K562 (cell line): ENCODE measurements around the gene EVA1A. TPM values are rescaled to one million over a fixed set of nuclear protein-coding genes. Genes with fewer than 3 reads are reported as not detected.

ENCODE experiments used
- ATAC-seq: fragments of 200-7000 bp; cut with Tn5 transposase; 3 replicates; pipeline ENCODE4 v1.9.1; 2020; ENCODE audit warnings: moderate library complexity
- BruUV-seq: library from RNA; stranded (reverse); fragments of 400-500 nt; replicated peaks from 2 replicates; lab custom pipeline; 2021; lab: Mats Ljungman, UMichigan
- CTCF ChIA-PET: fragments of 300-600 bp; formaldehyde crosslinking; extraction: SDS; loops from one replicate; lab custom pipeline; 2021; ENCODE audit warnings: low intra/inter-chr PET ratio; lab: Yijun Ruan, JAX
- POLR2A ChIA-PET: fragments of 300-600, 350-650 bp; sonication (Branson Sonifier 250); formaldehyde crosslinking; extraction: SDS; loops from one replicate; lab custom pipeline; 2021; ENCODE audit warnings: antibody characterized with exemption, inconsistent platforms; lab: Yijun Ruan, JAX
- DNase-seq, 4 experiments: peaks; one replicate each; pipeline versions ENCODE4 v3.0.0 to v3.0.0-alpha.2; 2011 to 2018; ENCODE audit warnings: low spot score in 3 of 4, mixed read lengths in 3 of 4; ENCODE audit errors: extremely low read depth in 1 of 4
- FAIRE-seq: peaks from 2 replicates; lab custom pipeline; 2011; peaks lifted over from hg19 to GRCh38; lab: Jason Lieb, UNC
- H2AFZ ChIP-seq: 2 replicates; pipeline ENCODE4 v1.6.0; 2011; ENCODE audit warnings: low read depth, low read length, control low read depth, inconsistent platforms
- H3K27ac ChIP-seq: fragments of 200-600 bp; 3 replicates; pipeline ENCODE4 v1.8.0; 2011; ENCODE audit warnings: low read depth, mild to moderate bottlenecking, control low read depth, inconsistent platforms, low read length, moderate library complexity, mixed read lengths; ENCODE audit errors: extremely low read depth
- H3K27me3 ChIP-seq, 2 experiments: fragments of 300-600 bp in 1 of 2; 2 replicates in 1 of 2; 3 replicates in 1 of 2; pipeline versions ENCODE4 v1.6.0 to v1.8.0; 2011; ENCODE audit warnings: inconsistent platforms in 2 of 2, low read length in 2 of 2, mild to moderate bottlenecking in 1 of 2, mixed read lengths in 1 of 2, moderate library complexity in 1 of 2; ENCODE audit not compliant: control insufficient read depth in 2 of 2, insufficient read depth in 2 of 2
- H3K36me3 ChIP-seq: fragments of 300-600 bp; 3 replicates; pipeline ENCODE4 v1.8.0; 2011; ENCODE audit warnings: mild to moderate bottlenecking, low read length, inconsistent platforms; ENCODE audit not compliant: control insufficient read depth, insufficient read depth
- H3K4me1 ChIP-seq, 2 experiments: fragments of 200-600 bp in 1 of 2; replicated peaks in 1 of 2; 2 replicates in 1 of 2; 3 replicates in 1 of 2; pipeline versions ENCODE4 v1.5.1 to v1.8.0; 2011; ENCODE audit warnings: inconsistent platforms in 2 of 2, low read length in 2 of 2, mild to moderate bottlenecking in 1 of 2, mixed read lengths in 1 of 2, moderate library complexity in 1 of 2; ENCODE audit not compliant: control insufficient read depth in 2 of 2, insufficient read depth in 2 of 2
- H3K4me2 ChIP-seq: 2 replicates; pipeline ENCODE4 v1.6.1; 2011; ENCODE audit warnings: low read length, control low read depth, inconsistent platforms, mixed read lengths; ENCODE audit not compliant: insufficient read depth
- H3K4me3 ChIP-seq: fragments of 200-600 bp; sonication (generic), shearing (Covaris generic); 2 replicates; pipeline ENCODE4 v1.5.1; 2016; ENCODE audit warnings: control low read depth, inconsistent platforms
- H3K79me2 ChIP-seq: fragments of 200-600 bp; 3 replicates; pipeline ENCODE4 v1.8.0; 2011; ENCODE audit warnings: low read length, inconsistent platforms; ENCODE audit not compliant: control insufficient read depth, insufficient read depth
- H3K9ac ChIP-seq, 2 experiments: 2 replicates each; pipeline versions ENCODE4 v1.6.0 to v1.6.1; 2011; ENCODE audit warnings: low read depth in 2 of 2, low read length in 2 of 2, control low read depth in 1 of 2, inconsistent platforms in 1 of 2, mild to moderate bottlenecking in 1 of 2, mixed read lengths in 1 of 2; ENCODE audit not compliant: insufficient read depth in 1 of 2
- H3K9me1 ChIP-seq: one replicate; pipeline ENCODE4 v1.6.0; 2011; ENCODE audit warnings: inconsistent platforms, mild to moderate bottlenecking, low read length, moderate library complexity; ENCODE audit not compliant: control insufficient read depth, insufficient read depth
- H3K9me3 ChIP-seq: replicated peaks from 2 replicates; pipeline ENCODE4 v1.5.1; 2011; ENCODE audit warnings: low read depth, low read length, inconsistent platforms; ENCODE audit not compliant: control insufficient read depth, insufficient read depth
- H4K20me1 ChIP-seq: replicated peaks from 2 replicates; pipeline ENCODE4 v1.6.1; 2011; ENCODE audit warnings: low read length, inconsistent platforms, mixed read lengths; ENCODE audit not compliant: control insufficient read depth, insufficient read depth
- CREM ChIP-seq: IDR thresholded peaks from 2 replicates; pipeline ENCODE4 v1.6.1; 2014; ENCODE audit warnings: antibody characterized with exemption, low read depth
- FOXJ2 ChIP-seq: fragments of 200-800 bp; sonication (Bioruptor generic); IDR thresholded peaks from 2 replicates; pipeline ENCODE4 v1.6.1; 2016; ENCODE audit warnings: missing genetic modification characterization, missing compliant biosample characterization
- SMARCA5 ChIP-seq: fragments of 450-650 bp; IDR thresholded peaks from 2 replicates; pipeline ENCODE4 v1.6.1; 2016
- SRSF1 ChIP-seq: fragments of 200-400 bp; formaldehyde crosslinking; IDR thresholded peaks from 2 replicates; pipeline ENCODE4 v1.6.1; 2017; ENCODE audit warnings: mild to moderate bottlenecking, low read depth, low read length, moderate library complexity
- SRSF9 ChIP-seq: fragments of 200-400 bp; formaldehyde crosslinking; IDR thresholded peaks from 2 replicates; pipeline ENCODE4 v1.6.1; 2017; ENCODE audit warnings: low read depth, low read length, borderline replicate concordance
- XRCC5 ChIP-seq: fragments of 200-400 bp; formaldehyde crosslinking; IDR thresholded peaks from 2 replicates; pipeline ENCODE4 v1.6.1; 2017; ENCODE audit warnings: low read depth, mild to moderate bottlenecking, low read length
- ZFP1 ChIP-seq: fragments of 450-650 bp; formaldehyde crosslinking; IDR thresholded peaks from 2 replicates; pipeline ENCODE4 v1.4.0; 2020; ENCODE audit warnings: mild to moderate bottlenecking, mixed read lengths
- ZNF507 ChIP-seq: conservative IDR thresholded peaks from 2 replicates; pipeline ENCODE4 v1.6.1; 2017; ENCODE audit warnings: missing genetic modification characterization, missing compliant biosample characterization
- ZNF766 ChIP-seq: fragments of 200-800 bp; sonication (Bioruptor generic); conservative IDR thresholded peaks from 2 replicates; pipeline ENCODE4 v1.6.1; 2016; ENCODE audit warnings: missing genetic modification characterization, missing compliant biosample characterization
- ZNF830 ChIP-seq: fragments of 250-450 bp; sonication (Bioruptor Pico); IDR thresholded peaks from 2 replicates; pipeline ENCODE4 v1.5.0; 2021; ENCODE audit warnings: mild to moderate bottlenecking
- WGBS: fragments of 100-300 bp; shearing (Covaris generic); methylation state at CpG from one replicate; pipeline ENCODE4 v1.1.6; 2016; ENCODE audit warnings: low coverage, mixed read lengths; ENCODE audit not compliant: insufficient coverage; ENCODE audit errors: missing lambda C conversion rate; 5-methylcytosine and 5-hydroxymethylcytosine counted together
- in situ Hi-C: fragments of 300-500 bp; cut with MboI; formaldehyde crosslinking; loops from 4 replicates; pipeline ENCODE4 v1.15.0; 2018; ENCODE audit warnings: inconsistent platforms, mixed read lengths
- intact Hi-C: fragments of 100-400 bp; cut with micrococcal nuclease; formaldehyde crosslinking; loops from 2 replicates; pipeline ENCODE4 v1.14.2; 2022
- polyA plus RNA-seq, 8 experiments: library from polyadenylated mRNA; depleted of rRNA in 4 of 8; stranded (reverse) in 5 of 8; unstranded in 3 of 8; fragments of >200 nt; fragmentation: Nextera tagmentation in 2 of 8; fragmentation: Illumina TruSeq in 1 of 8; extraction: Ambion mirVana in 2 of 8; extraction: Trizol in 1 of 8; gene quantifications; 2 replicates each; pipeline versions ENCODE4 v1.2.1 to v1.2.3, GENCODE V29; 2011 to 2014; ENCODE audit warnings: inconsistent platforms in 1 of 8, missing spikeins in 1 of 8
- total RNA-seq, 7 experiments: library from RNA; depleted of rRNA in 6 of 7; stranded (reverse); fragments of >200 nt in 6 of 7; fragmentation: Illumina TruSeq in 2 of 7; extraction: Trizol in 2 of 7; gene quantifications; 2 replicates each; pipeline versions ENCODE4 v1.2.1 to v1.2.3, GENCODE V29; 2011 to 2021; ENCODE audit warnings: low replicate concordance in 1 of 7
- TF ChIP-seq, protein P1 (sequence below): sonication (generic); IDR thresholded peaks from 2 replicates; pipeline ENCODE4 v1.6.1; 2016
- TF ChIP-seq, protein P2 (sequence below): IDR thresholded peaks from 2 replicates; pipeline ENCODE4 v1.6.1; 2012; ENCODE audit warnings: low read depth, low read length, improper control_type of control experiment, borderline replicate concordance

Gene EVA1A
- total and polyA plus RNA-seq, 9 of the 15 experiments (the other 6 are each of a cell fraction or from before 2014, with no cell fraction given), result not detected

DNA sequence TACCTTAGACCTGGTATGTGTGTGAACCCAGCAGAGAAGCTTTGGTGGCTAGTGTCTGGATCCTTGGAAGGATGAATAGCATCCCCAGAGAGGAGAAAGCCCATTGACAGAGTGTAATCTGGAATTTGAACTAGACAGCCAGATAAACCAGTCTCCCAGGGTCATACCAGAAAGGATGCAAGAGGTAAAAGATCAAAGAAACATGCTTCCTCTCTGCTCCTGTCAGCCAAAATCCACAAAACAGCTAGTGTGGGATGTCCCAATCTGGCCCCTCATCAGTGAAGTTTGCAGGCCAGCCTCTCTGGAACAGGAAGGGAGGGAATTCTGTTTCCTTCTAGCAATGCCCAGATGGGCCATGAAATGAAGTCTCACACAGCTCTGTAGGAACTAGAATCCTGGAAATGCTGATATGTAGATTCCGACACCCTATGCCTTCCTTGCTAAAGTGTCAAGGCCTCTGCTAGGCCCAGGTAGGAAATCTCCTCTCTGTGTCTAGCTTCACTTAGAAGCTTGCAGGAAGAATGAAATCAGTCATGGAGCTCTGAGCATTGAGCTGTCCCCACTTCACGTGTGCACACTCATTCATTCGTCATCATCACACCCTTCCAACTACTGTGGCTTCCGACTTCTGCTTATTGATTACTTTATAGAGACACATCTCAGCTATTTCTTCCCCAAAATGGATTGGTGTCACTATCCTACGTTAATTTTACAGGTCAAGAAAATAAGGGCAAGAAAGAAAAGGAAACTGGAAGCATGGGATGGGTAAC, 38.0 kb downstream of the EVA1A start:
- intact Hi-C loops, result no loop called here
- WGBS, result 0% methylated on average over 5 of the region's 5 CpGs
- ChIA-PET POLR2A (no interaction called here), CTCF (no interaction called here)
- no peak overlapping the region for H3K9ac ChIP-seq
- BruUV-seq, result no TSS peak
- H2AFZ ChIP-seq, result no peak overlapping the region
- no peak overlapping the region for H3K4me3 ChIP-seq
- H3K27me3 ChIP-seq, result no peaks in the 10 kb centered on the region
- 0 out of 2 replicates have a peak, but pooled peaks cover 3% of the 10 kb centered on the region for H4K20me1 ChIP-seq
- H3K36me3 ChIP-seq, result no peaks in the 10 kb centered on the region
- no peaks in the 10 kb centered on the region for H3K79me2 ChIP-seq
- DNase-seq, result no peak
- no peaks in the 10 kb centered on the region for H3K9me1 ChIP-seq
- H3K4me2 ChIP-seq, result no peak overlapping the region
- in situ Hi-C loops, result no loop called here
- no peaks in the 10 kb centered on the region for H3K9me3 ChIP-seq
- no peaks in the 10 kb centered on the region for H3K4me1 ChIP-seq
- FAIRE-seq, result no peak
- TF ChIP-seq SMARCA5 (no peak), XRCC5 (no peak), ZNF507 (tag) (no peak), SRSF1 (no peak), ZFP1 (CRISPR knock-in tag) (no peak), ZNF766 (CRISPR knock-in tag) (no peak), ZNF830 (CRISPR knock-in tag) (no peak), CREM (no peak), SRSF9 (no peak), FOXJ2 (tag) (no peak)
- TF ChIP-seq, protein P1, sequence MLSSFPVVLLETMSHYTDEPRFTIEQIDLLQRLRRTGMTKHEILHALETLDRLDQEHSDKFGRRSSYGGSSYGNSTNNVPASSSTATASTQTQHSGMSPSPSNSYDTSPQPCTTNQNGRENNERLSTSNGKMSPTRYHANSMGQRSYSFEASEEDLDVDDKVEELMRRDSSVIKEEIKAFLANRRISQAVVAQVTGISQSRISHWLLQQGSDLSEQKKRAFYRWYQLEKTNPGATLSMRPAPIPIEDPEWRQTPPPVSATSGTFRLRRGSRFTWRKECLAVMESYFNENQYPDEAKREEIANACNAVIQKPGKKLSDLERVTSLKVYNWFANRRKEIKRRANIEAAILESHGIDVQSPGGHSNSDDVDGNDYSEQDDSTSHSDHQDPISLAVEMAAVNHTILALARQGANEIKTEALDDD, result no peak
- TF ChIP-seq, protein P2, sequence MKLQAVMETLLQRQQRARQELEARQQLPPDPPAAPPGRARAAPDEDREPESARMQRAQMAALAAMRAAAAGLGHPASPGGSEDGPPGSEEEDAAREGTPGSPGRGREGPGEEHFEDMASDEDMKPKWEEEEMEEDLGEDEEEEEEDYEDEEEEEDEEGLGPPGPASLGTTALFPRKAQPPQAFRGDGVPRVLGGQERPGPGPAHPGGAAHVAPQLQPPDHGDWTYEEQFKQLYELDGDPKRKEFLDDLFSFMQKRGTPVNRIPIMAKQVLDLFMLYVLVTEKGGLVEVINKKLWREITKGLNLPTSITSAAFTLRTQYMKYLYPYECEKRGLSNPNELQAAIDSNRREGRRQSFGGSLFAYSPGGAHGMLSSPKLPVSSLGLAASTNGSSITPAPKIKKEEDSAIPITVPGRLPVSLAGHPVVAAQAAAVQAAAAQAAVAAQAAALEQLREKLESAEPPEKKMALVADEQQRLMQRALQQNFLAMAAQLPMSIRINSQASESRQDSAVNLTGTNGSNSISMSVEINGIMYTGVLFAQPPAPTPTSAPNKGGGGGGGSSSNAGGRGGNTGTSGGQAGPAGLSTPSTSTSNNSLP, result no peak
- no peak for ATAC-seq
- no peak overlapping the region for H3K27ac ChIP-seq
